ENCODE measurements around the gene HDHD2.

GRCh38 chr18:47108373-47108772, 41.9 kb downstream of the HDHD2 start:
- TF ChIP-seq CTCF (IDR thresholded peaks at IDR 0.05), result no peak
- TF ChIP-seq POLR2A (IDR thresholded peaks at IDR 0.05), result no peak
- no peak for TF ChIP-seq POLR2AphosphoS5 (IDR thresholded peaks at IDR 0.05; ENCODE audit: insufficient read depth in 1 of 2, low read depth in 1 of 2)
